HepG2 (cell line): ENCODE data around the gene P2RY6. TPM values are rescaled to one million over a fixed set of nuclear protein-coding genes. Genes with fewer than 3 reads are reported as not detected.

Experiments used
- BHLHE40 ChIP-seq: IDR thresholded peaks from 2 replicates; pipeline ENCODE4 v1.6.1; 2011; ENCODE audit warnings: low read length, improper control_type of control experiment
- CCAR2 ChIP-seq: fragments of 200-400 bp; formaldehyde crosslinking; optimal IDR thresholded peaks from 2 replicates; pipeline ENCODE3; 2018; ENCODE audit warnings: low read depth, mild to moderate bottlenecking, low read length, moderate library complexity
- GRHL1 ChIP-seq: sonication (generic); formaldehyde crosslinking; conservative IDR thresholded peaks from 2 replicates; pipeline ENCODE4 v1.8.0; 2022; ENCODE audit warnings: missing genetic modification reagents
- GTF3A ChIP-seq: sonication (generic); formaldehyde crosslinking; conservative IDR thresholded peaks from 2 replicates; pipeline ENCODE4 v1.4.0; 2020; ENCODE audit warnings: mild to moderate bottlenecking, missing genetic modification reagents
- MTA1 ChIP-seq: sonication (generic); formaldehyde crosslinking; IDR thresholded peaks from 2 replicates; pipeline ENCODE4 v1.4.0; 2020; ENCODE audit warnings: missing genetic modification reagents, mild to moderate bottlenecking, borderline replicate concordance
- NCOA1 ChIP-seq: sonication (generic); formaldehyde crosslinking; IDR thresholded peaks from 2 replicates; pipeline ENCODE4 v1.9.0; 2021; ENCODE audit warnings: missing genetic modification reagents
- NR2C2 ChIP-seq: sonication (generic); formaldehyde crosslinking; IDR thresholded peaks from 2 replicates; pipeline ENCODE4 v1.4.0; 2020; ENCODE audit warnings: missing genetic modification reagents, mild to moderate bottlenecking, moderate library complexity, borderline replicate concordance
- NR2F6 ChIP-seq, 2 experiments: IDR thresholded peaks; 2 replicates each; pipeline ENCODE4 v1.6.1; 2016; ENCODE audit warnings: antibody characterized with exemption in 1 of 2, mild to moderate bottlenecking in 1 of 2
- STAG1 ChIP-seq: sonication (generic); formaldehyde crosslinking; IDR thresholded peaks from 2 replicates; pipeline ENCODE4 v1.4.0; 2020; ENCODE audit warnings: missing genetic modification reagents
- TBL1XR1 ChIP-seq: fragments of 150-350 bp; IDR thresholded peaks from 2 replicates; pipeline ENCODE4 v1.6.1; 2014; ENCODE audit warnings: borderline replicate concordance, low read length; ENCODE audit not compliant: partially characterized antibody
- TFDP2 ChIP-seq: sonication (generic); formaldehyde crosslinking; IDR thresholded peaks from 2 replicates; pipeline ENCODE4 v1.4.0; 2020; ENCODE audit warnings: missing genetic modification reagents
- ZNF235 ChIP-seq: sonication (generic); formaldehyde crosslinking; IDR thresholded peaks from 2 replicates; pipeline ENCODE4 v1.8.1; 2023; ENCODE audit warnings: mild to moderate bottlenecking, missing genetic modification reagents, borderline replicate concordance
- ZNF501 ChIP-seq: sonication (generic); formaldehyde crosslinking; IDR thresholded peaks from 2 replicates; pipeline ENCODE4 v1.5.1; 2020; ENCODE audit warnings: mild to moderate bottlenecking, moderate library complexity, missing genetic modification reagents
- ZNF570 ChIP-seq: sonication (generic); formaldehyde crosslinking; IDR thresholded peaks from 2 replicates; pipeline ENCODE4 v1.4.0; 2020; ENCODE audit warnings: mild to moderate bottlenecking, missing genetic modification reagents, borderline replicate concordance
- ZNF768 ChIP-seq: sonication (generic); formaldehyde crosslinking; IDR thresholded peaks from 2 replicates; pipeline ENCODE4 v1.4.0; 2020; ENCODE audit warnings: missing genetic modification reagents
- polyA plus RNA-seq, 8 experiments: library from polyadenylated mRNA; depleted of rRNA in 3 of 8; stranded (reverse) in 7 of 8; unstranded in 1 of 8; fragments of >200 nt; fragmentation: Illumina TruSeq in 4 of 8; extraction: Trizol in 4 of 8; gene quantifications; 2 replicates each; pipeline versions ENCODE4 v1.2.1 to v1.2.3, GENCODE V29; 2011 to 2016; ENCODE audit warnings: low read depth in 4 of 8, missing spikeins in 1 of 8, mixed read lengths in 1 of 8; ENCODE audit not compliant: insufficient read depth in 1 of 8
- total RNA-seq, 5 experiments: library from RNA; depleted of rRNA; stranded (reverse); fragments of >200 nt; fragmentation: Illumina TruSeq; extraction: Trizol; gene quantifications; 2 replicates each; pipeline ENCODE4 v1.2.3, GENCODE V29; 2016; ENCODE audit warnings: low read depth in 1 of 5
- TF ChIP-seq, protein P1 (sequence below): sonication (generic); formaldehyde crosslinking; IDR thresholded peaks from 2 replicates; pipeline ENCODE4 v1.4.0; 2020; ENCODE audit warnings: missing genetic modification reagents, borderline replicate concordance
- TF ChIP-seq, protein P2 (sequence below): sonication (generic); formaldehyde crosslinking; IDR thresholded peaks from 2 replicates; pipeline ENCODE4 v1.5.0; 2020; ENCODE audit warnings: missing genetic modification reagents, mild to moderate bottlenecking, borderline replicate concordance
- TF ChIP-seq, protein P3 (sequence below): IDR thresholded peaks from 2 replicates; pipeline ENCODE4 v1.4.0; 2020; ENCODE audit warnings: mild to moderate bottlenecking, missing genetic modification reagents

P2RY6 gene
- total and polyA plus RNA-seq, 2 of the 13 experiments (the other 11 are each of a cell fraction or from before 2014, with no cell fraction given) = 0.09 to 0.29 TPM

GRCh38 chr11:73242251-73243092, 29.7 kb upstream of the P2RY6 start (continued):
- TF ChIP-seq, protein P1, sequence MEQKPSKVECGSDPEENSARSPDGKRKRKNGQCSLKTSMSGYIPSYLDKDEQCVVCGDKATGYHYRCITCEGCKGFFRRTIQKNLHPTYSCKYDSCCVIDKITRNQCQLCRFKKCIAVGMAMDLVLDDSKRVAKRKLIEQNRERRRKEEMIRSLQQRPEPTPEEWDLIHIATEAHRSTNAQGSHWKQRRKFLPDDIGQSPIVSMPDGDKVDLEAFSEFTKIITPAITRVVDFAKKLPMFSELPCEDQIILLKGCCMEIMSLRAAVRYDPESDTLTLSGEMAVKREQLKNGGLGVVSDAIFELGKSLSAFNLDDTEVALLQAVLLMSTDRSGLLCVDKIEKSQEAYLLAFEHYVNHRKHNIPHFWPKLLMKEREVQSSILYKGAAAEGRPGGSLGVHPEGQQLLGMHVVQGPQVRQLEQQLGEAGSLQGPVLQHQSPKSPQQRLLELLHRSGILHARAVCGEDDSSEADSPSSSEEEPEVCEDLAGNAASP (CRISPR knock-in tag) = 0 out of 2 replicates have a peak, but pooled peaks have one; percentile 30
- TF ChIP-seq NR2F6 (IDR thresholded peaks at IDR 0.05) = no peak
- no peak for TF ChIP-seq NR2F6 (CRISPR knock-in tag; IDR thresholded peaks at IDR 0.05)
- 0 out of 2 replicates have a peak, but pooled peaks have one; percentile 39 for TF ChIP-seq MTA1 (CRISPR knock-in tag)
- TF ChIP-seq, protein P2, sequence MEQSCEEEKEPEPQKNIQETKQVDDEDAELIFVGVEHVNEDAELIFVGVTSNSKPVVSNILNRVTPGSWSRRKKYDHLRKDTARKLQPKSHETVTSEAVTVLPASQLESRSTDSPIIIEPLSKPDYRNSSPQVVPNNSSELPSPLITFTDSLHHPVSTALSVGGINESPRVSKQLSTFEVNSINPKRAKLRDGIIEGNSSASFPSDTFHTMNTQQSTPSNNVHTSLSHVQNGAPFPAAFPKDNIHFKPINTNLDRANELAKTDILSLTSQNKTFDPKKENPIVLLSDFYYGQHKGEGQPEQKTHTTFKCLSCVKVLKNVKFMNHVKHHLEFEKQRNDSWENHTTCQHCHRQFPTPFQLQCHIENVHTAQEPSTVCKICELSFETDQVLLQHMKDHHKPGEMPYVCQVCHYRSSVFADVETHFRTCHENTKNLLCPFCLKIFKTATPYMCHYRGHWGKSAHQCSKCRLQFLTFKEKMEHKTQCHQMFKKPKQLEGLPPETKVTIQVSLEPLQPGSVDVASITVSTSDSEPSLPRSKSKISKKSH (CRISPR knock-in tag) = no peak; the same call in 1 of the 2 replicates
- TF ChIP-seq ZNF235 (CRISPR knock-in tag) = 0 out of 2 replicates have a peak, but pooled peaks have one; percentile 35
- TF ChIP-seq, protein P3, sequence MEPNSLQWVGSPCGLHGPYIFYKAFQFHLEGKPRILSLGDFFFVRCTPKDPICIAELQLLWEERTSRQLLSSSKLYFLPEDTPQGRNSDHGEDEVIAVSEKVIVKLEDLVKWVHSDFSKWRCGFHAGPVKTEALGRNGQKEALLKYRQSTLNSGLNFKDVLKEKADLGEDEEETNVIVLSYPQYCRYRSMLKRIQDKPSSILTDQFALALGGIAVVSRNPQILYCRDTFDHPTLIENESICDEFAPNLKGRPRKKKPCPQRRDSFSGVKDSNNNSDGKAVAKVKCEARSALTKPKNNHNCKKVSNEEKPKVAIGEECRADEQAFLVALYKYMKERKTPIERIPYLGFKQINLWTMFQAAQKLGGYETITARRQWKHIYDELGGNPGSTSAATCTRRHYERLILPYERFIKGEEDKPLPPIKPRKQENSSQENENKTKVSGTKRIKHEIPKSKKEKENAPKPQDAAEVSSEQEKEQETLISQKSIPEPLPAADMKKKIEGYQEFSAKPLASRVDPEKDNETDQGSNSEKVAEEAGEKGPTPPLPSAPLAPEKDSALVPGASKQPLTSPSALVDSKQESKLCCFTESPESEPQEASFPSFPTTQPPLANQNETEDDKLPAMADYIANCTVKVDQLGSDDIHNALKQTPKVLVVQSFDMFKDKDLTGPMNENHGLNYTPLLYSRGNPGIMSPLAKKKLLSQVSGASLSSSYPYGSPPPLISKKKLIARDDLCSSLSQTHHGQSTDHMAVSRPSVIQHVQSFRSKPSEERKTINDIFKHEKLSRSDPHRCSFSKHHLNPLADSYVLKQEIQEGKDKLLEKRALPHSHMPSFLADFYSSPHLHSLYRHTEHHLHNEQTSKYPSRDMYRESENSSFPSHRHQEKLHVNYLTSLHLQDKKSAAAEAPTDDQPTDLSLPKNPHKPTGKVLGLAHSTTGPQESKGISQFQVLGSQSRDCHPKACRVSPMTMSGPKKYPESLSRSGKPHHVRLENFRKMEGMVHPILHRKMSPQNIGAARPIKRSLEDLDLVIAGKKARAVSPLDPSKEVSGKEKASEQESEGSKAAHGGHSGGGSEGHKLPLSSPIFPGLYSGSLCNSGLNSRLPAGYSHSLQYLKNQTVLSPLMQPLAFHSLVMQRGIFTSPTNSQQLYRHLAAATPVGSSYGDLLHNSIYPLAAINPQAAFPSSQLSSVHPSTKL (CRISPR knock-in tag) = no peak; the same call in 1 of the 2 replicates
- TF ChIP-seq STAG1 (CRISPR knock-in tag) = peak; percentile 87
- no peak for TF ChIP-seq BHLHE40
- TF ChIP-seq ZNF501 (CRISPR knock-in tag) = no peak
- TF ChIP-seq ZNF570 (CRISPR knock-in tag) = no peak
- no peak for TF ChIP-seq GTF3A
- TF ChIP-seq GRHL1 (CRISPR knock-in tag) = no peak
- no peak for TF ChIP-seq NCOA1 (CRISPR knock-in tag)
- peak; percentile 88 for TF ChIP-seq NR2C2 (CRISPR knock-in tag)
- TF ChIP-seq TFDP2 (CRISPR knock-in tag) = no peak
- TF ChIP-seq TBL1XR1 = no peak
- TF ChIP-seq ZNF768 (CRISPR knock-in tag) = peak; percentile 36; the same call in 1 of the 2 replicates
- TF ChIP-seq CCAR2 = peak; percentile 50
